ENCODE measurements around the gene ALG8. TPM values are rescaled to one million over a fixed set of nuclear protein-coding genes. Genes with fewer than 3 reads are reported as not detected.
"Not testable (repeated sequence)": the region's sequence is repeated elsewhere in the genome, so short reads cannot be mapped to it uniquely, and the experiment has no call there.

The ALG8 gene
- total RNA-seq, 1 donor from 2014 or later: 43.7 TPM

DNA sequence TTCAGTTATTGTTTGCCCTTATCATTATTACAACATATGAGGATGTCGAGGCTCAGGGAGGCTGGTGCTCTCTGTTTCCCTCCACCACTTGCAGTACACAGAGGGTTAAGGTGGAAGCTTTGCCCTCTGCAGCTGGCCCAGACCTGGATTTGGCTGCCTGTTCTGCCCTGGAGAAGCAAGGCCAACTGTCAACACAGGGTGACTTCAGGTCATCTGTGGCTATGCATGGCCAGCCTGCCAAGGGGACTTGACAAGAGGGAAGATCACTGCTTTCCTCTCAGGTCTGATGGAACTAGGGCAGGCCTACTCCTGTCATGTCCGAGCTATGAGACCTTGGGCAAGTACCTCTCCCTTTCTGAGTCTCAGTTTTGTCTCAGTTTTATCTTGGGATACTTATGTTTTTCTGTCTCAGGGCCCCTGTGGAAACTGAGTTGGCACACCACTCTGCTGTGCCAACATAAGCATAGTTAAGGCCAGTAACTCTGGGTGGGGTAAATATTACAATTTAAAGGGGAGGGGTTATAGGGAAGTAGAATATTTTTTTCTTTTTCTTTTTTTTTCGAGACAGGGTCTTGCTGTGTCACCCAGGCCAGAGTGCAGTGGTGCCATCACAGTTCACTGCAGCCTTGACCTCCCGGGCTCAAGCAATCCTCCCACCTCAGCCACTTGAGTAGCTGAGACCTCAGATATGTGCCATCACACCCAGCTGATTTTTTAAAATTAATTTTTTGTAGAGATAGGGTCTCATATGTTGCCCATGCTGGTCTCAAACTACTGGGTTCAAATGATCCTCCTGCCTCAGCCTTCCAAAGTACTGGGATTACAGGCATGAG lies 78.1 kb downstream of the ALG8 start:
- no peaks in the 10 kb centered on the region for H3K79me2 ChIP-seq (ENCODE audit: insufficient read depth, low read length)
- H3K9me3 Mint-ChIP-seq (ENCODE audit: unreplicated experiment): no peaks in the 10 kb centered on the region
- H3K4me3 ChIP-seq (ENCODE audit: insufficient read depth, low read depth, low read length): no peak overlapping the region
- no peak overlapping the region for H3K27ac ChIP-seq (ENCODE audit: low read depth, low read length)
- no peaks in the 10 kb centered on the region for H3K4me1 Mint-ChIP-seq (ENCODE audit: low read depth, unreplicated experiment)
- H3K27me3 Mint-ChIP-seq (ENCODE audit: low read depth, unreplicated experiment): no peaks in the 10 kb centered on the region
- FAIRE-seq: no peak
- H3K4me1 ChIP-seq (ENCODE audit: insufficient read depth, low read length): no peaks in the 10 kb centered on the region
- no peaks in the 10 kb centered on the region for H4K20me1 ChIP-seq (ENCODE audit: insufficient read depth, low read length)
- H3K36me3 ChIP-seq (ENCODE audit: insufficient read depth, low read length): no peaks in the 10 kb centered on the region
- no peak overlapping the region for H2AFZ ChIP-seq (ENCODE audit: low read depth, low read length)
- H3K9ac ChIP-seq (ENCODE audit: low read length): no peak overlapping the region
- no peak for DNase-seq (ENCODE audit: low read depth)
- H3K36me3 Mint-ChIP-seq (ENCODE audit: low read depth, unreplicated experiment): peaks cover 8% of the 10 kb centered on the region
- TF ChIP-seq EZH2 (IDR thresholded peaks at IDR 0.05; ENCODE audit: insufficient read depth, low read length): no peak
- TF ChIP-seq, protein P1, sequence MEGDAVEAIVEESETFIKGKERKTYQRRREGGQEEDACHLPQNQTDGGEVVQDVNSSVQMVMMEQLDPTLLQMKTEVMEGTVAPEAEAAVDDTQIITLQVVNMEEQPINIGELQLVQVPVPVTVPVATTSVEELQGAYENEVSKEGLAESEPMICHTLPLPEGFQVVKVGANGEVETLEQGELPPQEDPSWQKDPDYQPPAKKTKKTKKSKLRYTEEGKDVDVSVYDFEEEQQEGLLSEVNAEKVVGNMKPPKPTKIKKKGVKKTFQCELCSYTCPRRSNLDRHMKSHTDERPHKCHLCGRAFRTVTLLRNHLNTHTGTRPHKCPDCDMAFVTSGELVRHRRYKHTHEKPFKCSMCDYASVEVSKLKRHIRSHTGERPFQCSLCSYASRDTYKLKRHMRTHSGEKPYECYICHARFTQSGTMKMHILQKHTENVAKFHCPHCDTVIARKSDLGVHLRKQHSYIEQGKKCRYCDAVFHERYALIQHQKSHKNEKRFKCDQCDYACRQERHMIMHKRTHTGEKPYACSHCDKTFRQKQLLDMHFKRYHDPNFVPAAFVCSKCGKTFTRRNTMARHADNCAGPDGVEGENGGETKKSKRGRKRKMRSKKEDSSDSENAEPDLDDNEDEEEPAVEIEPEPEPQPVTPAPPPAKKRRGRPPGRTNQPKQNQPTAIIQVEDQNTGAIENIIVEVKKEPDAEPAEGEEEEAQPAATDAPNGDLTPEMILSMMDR (IDR thresholded peaks at IDR 0.05; ENCODE audit: insufficient read depth, low read depth, low read length): no peak
- H3K9me3 ChIP-seq (ENCODE audit: insufficient read depth, low read depth, low read length): no peaks in the 10 kb centered on the region
- no peak overlapping the region for H3K4me3 Mint-ChIP-seq (ENCODE audit: unreplicated experiment)
- H3K4me2 ChIP-seq (ENCODE audit: low read length): no peak overlapping the region
- H3K27ac Mint-ChIP-seq (ENCODE audit: unreplicated experiment): no peak overlapping the region
- no peaks in the 10 kb centered on the region for H3K27me3 ChIP-seq (ENCODE audit: insufficient read depth, low read length)

DNA sequence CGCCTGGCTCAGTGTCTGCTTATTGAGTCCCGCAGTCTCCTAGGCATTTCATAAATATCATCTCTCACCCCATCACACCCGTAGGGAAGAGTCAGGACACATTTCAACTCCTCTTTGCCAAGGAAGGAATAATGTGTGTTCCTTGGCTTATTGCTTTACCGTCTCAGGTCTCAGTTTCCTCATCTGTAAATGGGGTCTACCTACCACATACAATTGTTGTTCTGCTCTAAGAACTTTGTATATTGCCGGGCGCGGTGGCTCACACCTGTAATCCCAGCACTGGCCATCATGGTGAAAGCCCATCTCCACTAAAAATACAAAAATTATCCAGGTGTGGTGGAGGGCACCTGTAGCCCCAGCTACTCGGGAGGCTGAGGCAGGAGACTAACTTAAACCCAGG lies 78.9 kb downstream of the ALG8 start:
- Mint-ChIP-seq H3K9me3 (ENCODE audit: unreplicated experiment) (no peaks in the 10 kb centered on the region), H3K27me3 (ENCODE audit: low read depth, unreplicated experiment) (no peaks in the 10 kb centered on the region), H3K36me3 (ENCODE audit: low read depth, unreplicated experiment) (peaks cover 10% of the 10 kb centered on the region), H3K27ac (ENCODE audit: unreplicated experiment) (no peak overlapping the region), H3K4me1 (ENCODE audit: low read depth, unreplicated experiment) (no peaks in the 10 kb centered on the region), H3K4me3 (ENCODE audit: unreplicated experiment) (no peak overlapping the region)
- Histone ChIP-seq H3K36me3 (ENCODE audit: insufficient read depth, low read length) (no peaks in the 10 kb centered on the region), H3K79me2 (ENCODE audit: insufficient read depth, low read length) (no peaks in the 10 kb centered on the region), H3K9ac (ENCODE audit: low read length) (no peak overlapping the region), H3K9me3 (ENCODE audit: insufficient read depth, low read depth, low read length) (no peaks in the 10 kb centered on the region), H2AFZ (ENCODE audit: low read depth, low read length) (no peak overlapping the region), H3K4me1 (ENCODE audit: insufficient read depth, low read length) (no peaks in the 10 kb centered on the region), H4K20me1 (ENCODE audit: insufficient read depth, low read length) (no peaks in the 10 kb centered on the region), H3K4me3 (ENCODE audit: insufficient read depth, low read depth, low read length) (no peak overlapping the region), H3K27ac (ENCODE audit: low read depth, low read length) (no peak overlapping the region), H3K4me2 (ENCODE audit: low read length) (no peak overlapping the region), H3K27me3 (ENCODE audit: insufficient read depth, low read length) (no peaks in the 10 kb centered on the region)
- FAIRE-seq (no peak), DNase-seq (ENCODE audit: low read depth) (no peak)
- TF ChIP-seq, protein P1 (IDR thresholded peaks at IDR 0.05; ENCODE audit: insufficient read depth, low read depth, low read length): no peak
- TF ChIP-seq EZH2 (IDR thresholded peaks at IDR 0.05; ENCODE audit: insufficient read depth, low read length): no peak

DNA sequence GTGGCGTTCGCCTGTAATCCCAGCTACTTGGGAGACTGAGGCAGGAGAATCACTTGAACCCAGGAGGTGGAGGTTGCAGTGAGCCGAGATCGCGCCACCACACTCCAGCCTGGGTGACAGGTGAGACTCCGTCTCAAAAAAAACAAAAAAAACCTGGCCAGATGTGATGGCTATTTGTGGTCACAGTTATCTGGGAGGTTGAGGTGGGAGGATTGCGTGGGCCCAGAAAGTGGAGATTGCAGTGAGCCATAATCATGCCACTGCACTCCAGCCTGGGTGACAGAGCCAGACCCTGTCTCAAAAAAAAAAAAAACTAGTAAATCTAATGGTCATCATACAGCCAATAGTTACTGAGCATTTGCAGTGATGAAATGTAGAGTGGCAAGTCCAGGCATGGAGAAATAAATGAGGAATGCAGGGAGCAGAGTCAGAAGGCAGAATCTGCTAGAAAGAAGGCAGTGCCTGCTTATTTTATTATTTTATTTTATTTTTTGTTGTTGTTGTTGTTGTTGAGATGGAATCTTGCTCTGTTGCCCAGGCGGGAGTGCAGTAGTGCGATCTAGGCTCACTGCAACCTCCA lies 79.6 kb downstream of the ALG8 start:
- not testable (repeated sequence) for H3K36me3 Mint-ChIP-seq (ENCODE audit: low read depth, unreplicated experiment); H3K4me1 Mint-ChIP-seq (ENCODE audit: low read depth, unreplicated experiment); H3K9me3 ChIP-seq (ENCODE audit: insufficient read depth, low read depth, low read length); H3K4me3 ChIP-seq (ENCODE audit: insufficient read depth, low read depth, low read length); H4K20me1 ChIP-seq (ENCODE audit: insufficient read depth, low read length); H3K4me1 ChIP-seq (ENCODE audit: insufficient read depth, low read length); H3K4me2 ChIP-seq (ENCODE audit: low read length); FAIRE-seq; H3K27me3 ChIP-seq (ENCODE audit: insufficient read depth, low read length); H3K9me3 Mint-ChIP-seq (ENCODE audit: unreplicated experiment); H3K27me3 Mint-ChIP-seq (ENCODE audit: low read depth, unreplicated experiment); DNase-seq (ENCODE audit: low read depth); H3K9ac ChIP-seq (ENCODE audit: low read length); H3K27ac Mint-ChIP-seq (ENCODE audit: unreplicated experiment); H3K4me3 Mint-ChIP-seq (ENCODE audit: unreplicated experiment); H2AFZ ChIP-seq (ENCODE audit: low read depth, low read length); H3K27ac ChIP-seq (ENCODE audit: low read depth, low read length); H3K79me2 ChIP-seq (ENCODE audit: insufficient read depth, low read length); H3K36me3 ChIP-seq (ENCODE audit: insufficient read depth, low read length)
